T-helper 1 cell treated with Interleukin-12 subunit alpha and Interleukin-12 subunit beta and Interleukin-4 antibody, amounts not matched to agents 30 ng/mL and 1 ng/mL, for 36 hours (primary cell): ENCODE data around the gene EFNA5. TPM values are rescaled to one million over a fixed set of nuclear protein-coding genes. Genes with fewer than 3 reads are reported as not detected.
"Not testable (repeated sequence)": the region's sequence is repeated elsewhere in the genome, so short reads cannot be mapped to it uniquely, and the experiment has no call there.

Experiments
- intact Hi-C: fragments of 100-400 bp; cut with micrococcal nuclease; formaldehyde crosslinking; loops from one replicate; pipeline ENCODE4 v1.15.1; 2024
- total RNA-seq: library from RNA; stranded (reverse); gene quantifications from 2 replicates; pipeline ENCODE4 v1.2.3, GENCODE V29; 2022

Gene EFNA5
- total RNA-seq, 1 donor from 2014 or later = not detected

GRCh38 chr5:107378218-107378899, 292.4 kb downstream of the EFNA5 start:
- intact Hi-C loops = no loop called here

GRCh38 chr5:107377277-107377609, 293.5 kb downstream of the EFNA5 start:
- intact Hi-C loops = no loop called here

- intact Hi-C loops = no loop called here
These were observed 294.0 kb downstream of the EFNA5 start for GRCh38 chr5:107376546-107377276.

- intact Hi-C loops = no loop called here
These were observed 297.0 kb downstream of the EFNA5 start for GRCh38 chr5:107373549-107374263.

- intact Hi-C loops = no loop called here
These were observed 297.9 kb downstream of the EFNA5 start for GRCh38 chr5:107372723-107373450.

GRCh38 chr5:107370396-107370968, 300.3 kb downstream of the EFNA5 start:
- intact Hi-C loops = no loop called here

GRCh38 chr5:107369622-107370021, 301.1 kb downstream of the EFNA5 start:
- intact Hi-C loops = no loop called here

- intact Hi-C loops = no loop called here
These were observed 302.1 kb downstream of the EFNA5 start for GRCh38 chr5:107368615-107369014.

GRCh38 chr5:107367939-107368338, 302.8 kb downstream of the EFNA5 start:
- intact Hi-C loops = no loop called here

- intact Hi-C loops = no loop called here
These were observed 303.3 kb downstream of the EFNA5 start for GRCh38 chr5:107367480-107367879.

- intact Hi-C loops = no loop called here
These were observed 305.2 kb downstream of the EFNA5 start for GRCh38 chr5:107365320-107366109.

GRCh38 chr5:107364443-107365319, 306.1 kb downstream of the EFNA5 start:
- intact Hi-C loops = no loop called here

- intact Hi-C loops = no loop called here
These were observed 307.0 kb downstream of the EFNA5 start for GRCh38 chr5:107363768-107364167.

GRCh38 chr5:107361945-107362344, 308.8 kb downstream of the EFNA5 start:
- intact Hi-C loops = no loop called here

GRCh38 chr5:107359916-107360234, 310.9 kb downstream of the EFNA5 start:
- intact Hi-C loops = no loop called here

- intact Hi-C loops = no loop called here
These were observed 311.5 kb downstream of the EFNA5 start for GRCh38 chr5:107359033-107359915.

GRCh38 chr5:107356891-107357290, 313.8 kb downstream of the EFNA5 start:
- intact Hi-C loops = no loop called here

- intact Hi-C loops = no loop called here
These were observed 318.2 kb downstream of the EFNA5 start for GRCh38 chr5:107352576-107352975.

- intact Hi-C loops = not testable (repeated sequence)
These were observed 324.2 kb downstream of the EFNA5 start for GRCh38 chr5:107346580-107346979.
